ENCODE results near the gene TAX1BP3. TPM values are rescaled to one million over a fixed set of nuclear protein-coding genes. Genes with fewer than 3 reads are reported as not detected.

TAX1BP3 gene, protein sequence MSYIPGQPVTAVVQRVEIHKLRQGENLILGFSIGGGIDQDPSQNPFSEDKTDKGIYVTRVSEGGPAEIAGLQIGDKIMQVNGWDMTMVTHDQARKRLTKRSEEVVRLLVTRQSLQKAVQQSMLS
- total RNA-seq (2012; rRNA removed) (146 and 170 TPM in 2 replicates), polyA plus RNA-seq (2012; rRNA removed) (176 and 196 TPM in 2 replicates), Bru-seq, nascent RNA (percentile 93 among the genes with signal in this experiment), BruChase-seq, experiment 1, labeled RNA remaining after a 6-hour chase (percentile 98 among the genes with signal in this experiment), BruChase-seq, experiment 2, labeled RNA remaining after a 2-hour chase (percentile 95 among the genes with signal in this experiment)
- 234 and 272 TPM in 2 replicates for polyA plus RNA-seq (2012; cell fraction: cytosol; rRNA removed)
- polyA plus RNA-seq (2012; cell fraction: nucleus; rRNA removed; ENCODE audit: low replicate concordance): 101 and 135 TPM in 2 replicates
- long read RNA-seq, transcript TAX1BP3-201 (4 exons, 1,377 nt): major isoform, 42 of 58 reads
- long read RNA-seq, partial matches to known transcripts: 12 of 58 reads
- long read RNA-seq, other reads (novel, unspliced or antisense): 4 of 58 reads

GRCh38 chr17:3668279-3669084 lies at the start of gene TAX1BP3, which contains the start of gene EMC6:
Gene TAX1BP3, minus strand, starts transcription at chr17:3668578. Its CDS starts 52 bp downstream, at chr17:3668526.
Gene EMC6, plus strand, starts transcription at chr17:3668812. Its CDS starts 335 bp downstream, at chr17:3669147.
- in situ Hi-C loops (cut with MboI; ENCODE audit: low sequenced_read_pairs): no loop called here
- 1% methylated on average over 39 of the region's 89 CpGs; no CpG with 5 or more reads in 1 of the 2 experiments for WGBS, 2 experiments (ENCODE audit: extremely low coverage in 2 of 2, insufficient read length in 1 of 2)

More at GRCh38 chr17:3668279-3669084, at the start of gene TAX1BP3, which contains the start of gene EMC6:
- H3K79me1 ChIP-seq (ENCODE audit: low read depth in 1 of 2, low read length in 2 of 2): peaks cover 6 to 64% of the 10 kb centered on the region in 2 experiments; a peak in 3 of 4 replicates
- H4K5ac ChIP-seq (ENCODE audit: low read depth, low read length): peak within 1 kb of the TSS; percentile 80
- H3K4me1 ChIP-seq (ENCODE audit: control insufficient read depth, insufficient read depth, low read length): peaks cover 10% of the 10 kb centered on the region
- H2BK20ac ChIP-seq (ENCODE audit: low read depth, low read length): no peak within 1 kb of the TSS; the same call in 1 of the 2 replicates
- ChIA-PET POLR2A (ENCODE audit: unreplicated experiment) (no interaction called here), CTCF (no interaction called here)
- TF ChIP-seq MXI1 (IDR thresholded peaks at IDR 0.05; ENCODE audit: borderline replicate concordance, low read depth, low read length): peak; percentile 41; the same call in 1 of the 2 replicates
- TF ChIP-seq BHLHE40 (IDR thresholded peaks at IDR 0.05; ENCODE audit: low read depth, low read length): peak; percentile 57; the same call in 1 of the 2 replicates
- TF ChIP-seq MAZ (IDR thresholded peaks at IDR 0.05; ENCODE audit: borderline replicate concordance, low read depth, low read length): peak; percentile 95; the same call in 1 of the 2 replicates
- peak; percentile 67 for TF ChIP-seq RCOR1 (IDR thresholded peaks at IDR 0.05; ENCODE audit: insufficient replicate concordance, low read length)
- TF ChIP-seq, protein P1, sequence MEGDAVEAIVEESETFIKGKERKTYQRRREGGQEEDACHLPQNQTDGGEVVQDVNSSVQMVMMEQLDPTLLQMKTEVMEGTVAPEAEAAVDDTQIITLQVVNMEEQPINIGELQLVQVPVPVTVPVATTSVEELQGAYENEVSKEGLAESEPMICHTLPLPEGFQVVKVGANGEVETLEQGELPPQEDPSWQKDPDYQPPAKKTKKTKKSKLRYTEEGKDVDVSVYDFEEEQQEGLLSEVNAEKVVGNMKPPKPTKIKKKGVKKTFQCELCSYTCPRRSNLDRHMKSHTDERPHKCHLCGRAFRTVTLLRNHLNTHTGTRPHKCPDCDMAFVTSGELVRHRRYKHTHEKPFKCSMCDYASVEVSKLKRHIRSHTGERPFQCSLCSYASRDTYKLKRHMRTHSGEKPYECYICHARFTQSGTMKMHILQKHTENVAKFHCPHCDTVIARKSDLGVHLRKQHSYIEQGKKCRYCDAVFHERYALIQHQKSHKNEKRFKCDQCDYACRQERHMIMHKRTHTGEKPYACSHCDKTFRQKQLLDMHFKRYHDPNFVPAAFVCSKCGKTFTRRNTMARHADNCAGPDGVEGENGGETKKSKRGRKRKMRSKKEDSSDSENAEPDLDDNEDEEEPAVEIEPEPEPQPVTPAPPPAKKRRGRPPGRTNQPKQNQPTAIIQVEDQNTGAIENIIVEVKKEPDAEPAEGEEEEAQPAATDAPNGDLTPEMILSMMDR (conservative IDR thresholded peaks at IDR 0.05; ENCODE audit: low read depth, low read length): no peak
- no peak for TF ChIP-seq CEBPB (IDR thresholded peaks at IDR 0.05; ENCODE audit: low read depth, low read length)
- TF ChIP-seq POLR2A (IDR thresholded peaks at IDR 0.05; ENCODE audit: low read depth, low read length): peak; percentile 99
- H3K4me2 ChIP-seq (ENCODE audit: low read depth, low read length): peak within 1 kb of the TSS; percentile 87
- dilution Hi-C loops (cut with HindIII; ENCODE audit: low sequenced_read_pairs, unreplicated experiment) (no loop called here), intact Hi-C loops (cut with micrococcal nuclease) (loop anchor here (5.0 kb wide), 1 partner anchor 54 kb away; the partner anchor contains the start of gene HASPIN)
- H4K20me1 ChIP-seq (ENCODE audit: insufficient read depth, low read length): peaks cover 45% of the 10 kb centered on the region
- H2BK15ac ChIP-seq (ENCODE audit: low read depth, low read length): peak within 1 kb of the TSS; percentile 50; the same call in 1 of the 3 replicates
- peaks cover 26% of the 10 kb centered on the region for H3K9me1 ChIP-seq (ENCODE audit: insufficient read depth, low read length)
- H2AK5ac ChIP-seq (ENCODE audit: low read depth, low read length): peak within 1 kb of the TSS; percentile 94
- no peaks in the 10 kb centered on the region for H3K27me3 ChIP-seq (ENCODE audit: control insufficient read depth, insufficient read depth, low read length)
- peak within 1 kb of the TSS; percentile 94 for H2AFZ ChIP-seq (replicated peaks; ENCODE audit: low read length, poor library complexity)
- H3K14ac ChIP-seq (replicated peaks; ENCODE audit: low read depth, low read length): peak within 1 kb of the TSS; percentile 99
- H3K36me3 ChIP-seq (ENCODE audit: control insufficient read depth, insufficient read depth, low read length): peaks cover 25% of the 10 kb centered on the region
- H3K9me3 ChIP-seq (ENCODE audit: control insufficient read depth, insufficient read depth, low read length): no peaks in the 10 kb centered on the region
- no TSS peak for BruUV-seq (replicated peaks)
- peak within 1 kb of the TSS; percentile 86 for H2BK120ac ChIP-seq (ENCODE audit: low read depth, low read length)
- DNase-seq (peak; percentile 96), ATAC-seq (ENCODE audit: low read depth) (peak; percentile 89)
- H2AK9ac ChIP-seq (replicated peaks; ENCODE audit: low read depth, low read length, poor library complexity): peak within 1 kb of the TSS; percentile 100
- H4K8ac ChIP-seq (ENCODE audit: low read depth in 2 of 2, low read length in 2 of 2): peak within 1 kb of the TSS; percentile 79 to 87
- peak within 1 kb of the TSS; percentile 71 for H3K4me3 ChIP-seq (ENCODE audit: insufficient read depth, low read depth, low read length)
- H4K91ac ChIP-seq (ENCODE audit: insufficient read depth, low read depth, low read length): peak within 1 kb of the TSS; percentile 94
- H3K18ac ChIP-seq (ENCODE audit: low read depth, low read length): peak within 1 kb of the TSS; percentile 81
- peak within 1 kb of the TSS; percentile 93 for H3K9ac ChIP-seq (ENCODE audit: low read depth, low read length)
- H3K23ac ChIP-seq (ENCODE audit: low read depth, low read length): peak within 1 kb of the TSS; percentile 97
- H3K27ac ChIP-seq (ENCODE audit: insufficient read depth, low read length): peak within 1 kb of the TSS; percentile 93
- H2BK5ac ChIP-seq (ENCODE audit: low read depth, low read length, poor library complexity, severe bottlenecking): peak within 1 kb of the TSS; percentile 92
- peak within 1 kb of the TSS; percentile 98 for H3K4ac ChIP-seq (ENCODE audit: low read depth, low read length)
- H3K56ac ChIP-seq (ENCODE audit: extremely low read depth, insufficient read depth, low read length): peak within 1 kb of the TSS; percentile 98

Data from IMR-90 (cell line).